K562 (cell line): ENCODE measurements around the gene C1orf174. TPM values are rescaled to one million over a fixed set of nuclear protein-coding genes. Genes with fewer than 3 reads are reported as not detected.

Experiments
- BCL6 ChIP-seq: fragments of 250-450 bp; sonication (Bioruptor Pico); IDR thresholded peaks from 2 replicates; pipeline ENCODE4 v1.4.0; 2020
- ESRRA ChIP-seq: fragments of 450-650 bp; IDR thresholded peaks from 2 replicates; pipeline ENCODE4 v1.6.1; 2014; ENCODE audit warnings: low read depth, mild to moderate bottlenecking, moderate library complexity, borderline replicate concordance
- KAT7 ChIP-seq: sonication (generic); formaldehyde crosslinking; IDR thresholded peaks from 2 replicates; pipeline ENCODE4 v1.8.0; 2022; ENCODE audit warnings: missing genetic modification reagents, mild to moderate bottlenecking, borderline replicate concordance
- NONO ChIP-seq, 2 experiments: fragments of 200-400 bp in 1 of 2; fragments of 450-650 bp in 1 of 2; formaldehyde crosslinking in 1 of 2; IDR thresholded peaks; 2 replicates each; pipeline ENCODE4 v1.6.1; 2017; ENCODE audit warnings: low read depth in 2 of 2, mild to moderate bottlenecking in 2 of 2, moderate library complexity in 2 of 2, low read length in 1 of 2
- RFX5 ChIP-seq: IDR thresholded peaks from 2 replicates; pipeline ENCODE4 v1.6.1; 2011; ENCODE audit warnings: low read depth, mild to moderate bottlenecking, improper control_type of control experiment, low read length
- ZBED1 ChIP-seq: IDR thresholded peaks from 2 replicates; pipeline ENCODE4 v1.6.1; 2014
- polyA plus RNA-seq, 8 experiments: library from polyadenylated mRNA; depleted of rRNA in 4 of 8; stranded (reverse) in 5 of 8; unstranded in 3 of 8; fragments of >200 nt; fragmentation: Nextera tagmentation in 2 of 8; fragmentation: Illumina TruSeq in 1 of 8; extraction: Ambion mirVana in 2 of 8; extraction: Trizol in 1 of 8; gene quantifications; 2 replicates each; pipeline versions ENCODE4 v1.2.1 to v1.2.3, GENCODE V29; 2011 to 2014; ENCODE audit warnings: inconsistent platforms in 1 of 8, missing spikeins in 1 of 8
- total RNA-seq, 7 experiments: library from RNA; depleted of rRNA in 6 of 7; stranded (reverse); fragments of >200 nt in 6 of 7; fragmentation: Illumina TruSeq in 2 of 7; extraction: Trizol in 2 of 7; gene quantifications; 2 replicates each; pipeline versions ENCODE4 v1.2.1 to v1.2.3, GENCODE V29; 2011 to 2021; ENCODE audit warnings: low replicate concordance in 1 of 7
- TF ChIP-seq, protein P1 (sequence below), 2 experiments: fragments of 450-650 bp; formaldehyde crosslinking in 1 of 2; IDR thresholded peaks; 2 replicates each; pipeline versions ENCODE4 v1.4.0 to v1.6.1; 2014 to 2020; ENCODE audit warnings: mild to moderate bottlenecking in 2 of 2, borderline replicate concordance in 1 of 2, low read depth in 1 of 2
- TF ChIP-seq, protein P2 (sequence below): fragments of 150-350 bp; IDR thresholded peaks from 2 replicates; pipeline ENCODE4 v1.6.1; 2014; ENCODE audit warnings: low read depth, mild to moderate bottlenecking, low read length, borderline replicate concordance
- TF ChIP-seq, protein P3 (sequence below): sonication (generic); formaldehyde crosslinking; IDR thresholded peaks from 2 replicates; pipeline ENCODE4 v1.8.1; 2022; ENCODE audit warnings: missing genetic modification reagents

Gene C1orf174
- total and polyA plus RNA-seq, 9 of the 15 experiments (the other 6 are each of a cell fraction or from before 2014, with no cell fraction given) = 38.5 to 64.9 (median 45.4) TPM

DNA sequence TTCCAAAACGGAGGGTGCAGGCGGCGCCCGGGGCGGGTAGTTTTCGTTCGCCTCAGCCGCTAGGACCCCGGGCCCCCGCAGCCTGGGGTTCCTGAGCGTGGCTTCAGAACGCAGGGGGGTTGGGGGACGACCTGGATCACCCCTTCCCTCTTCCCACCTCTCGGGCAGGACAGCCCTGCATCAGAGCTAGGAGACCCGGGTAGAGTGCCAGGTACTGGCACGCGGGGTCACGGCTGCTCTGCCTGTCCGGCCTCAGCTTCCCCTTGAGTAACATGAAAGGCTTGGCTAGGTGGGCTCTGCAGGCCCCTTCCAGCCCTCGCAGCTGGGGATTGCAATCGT lies 42.3 kb downstream of the C1orf174 start (continued):
- TF ChIP-seq, protein P1, sequence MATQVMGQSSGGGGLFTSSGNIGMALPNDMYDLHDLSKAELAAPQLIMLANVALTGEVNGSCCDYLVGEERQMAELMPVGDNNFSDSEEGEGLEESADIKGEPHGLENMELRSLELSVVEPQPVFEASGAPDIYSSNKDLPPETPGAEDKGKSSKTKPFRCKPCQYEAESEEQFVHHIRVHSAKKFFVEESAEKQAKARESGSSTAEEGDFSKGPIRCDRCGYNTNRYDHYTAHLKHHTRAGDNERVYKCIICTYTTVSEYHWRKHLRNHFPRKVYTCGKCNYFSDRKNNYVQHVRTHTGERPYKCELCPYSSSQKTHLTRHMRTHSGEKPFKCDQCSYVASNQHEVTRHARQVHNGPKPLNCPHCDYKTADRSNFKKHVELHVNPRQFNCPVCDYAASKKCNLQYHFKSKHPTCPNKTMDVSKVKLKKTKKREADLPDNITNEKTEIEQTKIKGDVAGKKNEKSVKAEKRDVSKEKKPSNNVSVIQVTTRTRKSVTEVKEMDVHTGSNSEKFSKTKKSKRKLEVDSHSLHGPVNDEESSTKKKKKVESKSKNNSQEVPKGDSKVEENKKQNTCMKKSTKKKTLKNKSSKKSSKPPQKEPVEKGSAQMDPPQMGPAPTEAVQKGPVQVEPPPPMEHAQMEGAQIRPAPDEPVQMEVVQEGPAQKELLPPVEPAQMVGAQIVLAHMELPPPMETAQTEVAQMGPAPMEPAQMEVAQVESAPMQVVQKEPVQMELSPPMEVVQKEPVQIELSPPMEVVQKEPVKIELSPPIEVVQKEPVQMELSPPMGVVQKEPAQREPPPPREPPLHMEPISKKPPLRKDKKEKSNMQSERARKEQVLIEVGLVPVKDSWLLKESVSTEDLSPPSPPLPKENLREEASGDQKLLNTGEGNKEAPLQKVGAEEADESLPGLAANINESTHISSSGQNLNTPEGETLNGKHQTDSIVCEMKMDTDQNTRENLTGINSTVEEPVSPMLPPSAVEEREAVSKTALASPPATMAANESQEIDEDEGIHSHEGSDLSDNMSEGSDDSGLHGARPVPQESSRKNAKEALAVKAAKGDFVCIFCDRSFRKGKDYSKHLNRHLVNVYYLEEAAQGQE (IDR thresholded peaks at IDR 0.05; ENCODE audit: borderline replicate concordance) = no peak
- TF ChIP-seq, protein P1 (CRISPR knock-in tag; IDR thresholded peaks at IDR 0.05; ENCODE audit: low read depth) = no peak
- TF ChIP-seq, protein P2, sequence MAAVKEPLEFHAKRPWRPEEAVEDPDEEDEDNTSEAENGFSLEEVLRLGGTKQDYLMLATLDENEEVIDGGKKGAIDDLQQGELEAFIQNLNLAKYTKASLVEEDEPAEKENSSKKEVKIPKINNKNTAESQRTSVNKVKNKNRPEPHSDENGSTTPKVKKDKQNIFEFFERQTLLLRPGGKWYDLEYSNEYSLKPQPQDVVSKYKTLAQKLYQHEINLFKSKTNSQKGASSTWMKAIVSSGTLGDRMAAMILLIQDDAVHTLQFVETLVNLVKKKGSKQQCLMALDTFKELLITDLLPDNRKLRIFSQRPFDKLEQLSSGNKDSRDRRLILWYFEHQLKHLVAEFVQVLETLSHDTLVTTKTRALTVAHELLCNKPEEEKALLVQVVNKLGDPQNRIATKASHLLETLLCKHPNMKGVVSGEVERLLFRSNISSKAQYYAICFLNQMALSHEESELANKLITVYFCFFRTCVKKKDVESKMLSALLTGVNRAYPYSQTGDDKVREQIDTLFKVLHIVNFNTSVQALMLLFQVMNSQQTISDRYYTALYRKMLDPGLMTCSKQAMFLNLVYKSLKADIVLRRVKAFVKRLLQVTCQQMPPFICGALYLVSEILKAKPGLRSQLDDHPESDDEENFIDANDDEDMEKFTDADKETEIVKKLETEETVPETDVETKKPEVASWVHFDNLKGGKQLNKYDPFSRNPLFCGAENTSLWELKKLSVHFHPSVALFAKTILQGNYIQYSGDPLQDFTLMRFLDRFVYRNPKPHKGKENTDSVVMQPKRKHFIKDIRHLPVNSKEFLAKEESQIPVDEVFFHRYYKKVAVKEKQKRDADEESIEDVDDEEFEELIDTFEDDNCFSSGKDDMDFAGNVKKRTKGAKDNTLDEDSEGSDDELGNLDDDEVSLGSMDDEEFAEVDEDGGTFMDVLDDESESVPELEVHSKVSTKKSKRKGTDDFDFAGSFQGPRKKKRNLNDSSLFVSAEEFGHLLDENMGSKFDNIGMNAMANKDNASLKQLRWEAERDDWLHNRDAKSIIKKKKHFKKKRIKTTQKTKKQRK = no peak
- TF ChIP-seq KAT7 (CRISPR knock-in tag) (peak; percentile 37; the same call in 1 of the 2 replicates), RFX5 (no peak), BCL6 (CRISPR knock-in tag) (no peak), ZBED1 (no peak), ESRRA (no peak), NONO (IDR thresholded peaks at IDR 0.05; ENCODE audit: low read depth in 2 of 2, low read length in 1 of 2) (no peak)
- TF ChIP-seq, protein P3, sequence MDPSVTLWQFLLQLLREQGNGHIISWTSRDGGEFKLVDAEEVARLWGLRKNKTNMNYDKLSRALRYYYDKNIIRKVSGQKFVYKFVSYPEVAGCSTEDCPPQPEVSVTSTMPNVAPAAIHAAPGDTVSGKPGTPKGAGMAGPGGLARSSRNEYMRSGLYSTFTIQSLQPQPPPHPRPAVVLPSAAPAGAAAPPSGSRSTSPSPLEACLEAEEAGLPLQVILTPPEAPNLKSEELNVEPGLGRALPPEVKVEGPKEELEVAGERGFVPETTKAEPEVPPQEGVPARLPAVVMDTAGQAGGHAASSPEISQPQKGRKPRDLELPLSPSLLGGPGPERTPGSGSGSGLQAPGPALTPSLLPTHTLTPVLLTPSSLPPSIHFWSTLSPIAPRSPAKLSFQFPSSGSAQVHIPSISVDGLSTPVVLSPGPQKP = no peak
